PFSK-1 (cell line): ENCODE measurements around the gene SPTBN1.

Experiments used
- FOXP2 ChIP-seq: optimal IDR thresholded peaks from 2 replicates; pipeline ENCODE3; 2011; ENCODE audit warnings: borderline replicate concordance, control low read depth, inconsistent platforms; ENCODE audit not compliant: insufficient read depth; ENCODE audit errors: extremely low read length, extremely low read depth
- POLR2AphosphoS5 ChIP-seq: IDR thresholded peaks from 2 replicates; pipeline ENCODE4 v1.6.1; 2012; ENCODE audit warnings: low read depth, mild to moderate bottlenecking, control low read depth, low read length, moderate library complexity
- REST ChIP-seq, 2 experiments: IDR thresholded peaks; 2 replicates each; pipeline versions ENCODE4 v1.6.1 to v1.8.0; 2011 to 2012; ENCODE audit warnings: low read depth in 2 of 2, low read length in 2 of 2, control low read depth in 1 of 2, inconsistent platforms in 1 of 2, mild to moderate bottlenecking in 1 of 2, moderate library complexity in 1 of 2; ENCODE audit not compliant: insufficient read depth in 1 of 2
- SIN3A ChIP-seq: IDR thresholded peaks from 2 replicates; pipeline ENCODE4 v1.6.1; 2012; ENCODE audit warnings: mild to moderate bottlenecking, low read length, moderate library complexity, borderline replicate concordance; ENCODE audit not compliant: insufficient read depth
- TAF1 ChIP-seq: IDR thresholded peaks from 2 replicates; pipeline ENCODE4 v1.6.1; 2012; ENCODE audit warnings: low read length, control low read depth, borderline replicate concordance; ENCODE audit not compliant: insufficient read depth

Gene SPTBN1

DNA sequence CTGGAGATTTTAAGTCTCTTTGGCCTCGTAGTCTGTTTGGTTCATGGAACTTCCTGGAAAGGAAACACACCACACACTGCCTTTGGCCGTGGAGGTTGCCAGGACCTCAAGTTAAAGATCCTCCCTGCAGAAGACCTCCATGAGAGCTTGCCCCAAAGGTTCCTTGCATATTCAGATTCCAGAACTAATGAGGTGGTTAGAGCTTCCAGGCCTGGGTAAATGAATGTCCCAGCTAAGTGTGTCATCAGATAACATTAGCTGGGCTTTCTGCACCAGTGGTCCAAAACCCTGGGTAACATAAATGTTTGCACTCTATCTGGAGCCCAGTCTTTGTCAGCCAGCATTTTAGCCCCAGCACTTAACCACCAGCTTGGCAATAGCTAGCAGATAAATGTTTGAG lies 145.2 kb downstream of the SPTBN1 start:
- TF ChIP-seq SIN3A (no peak), REST (IDR thresholded peaks at IDR 0.05; ENCODE audit: insufficient read depth in 1 of 2, low read depth in 2 of 2, low read length in 2 of 2) (no peak), FOXP2 (no peak), POLR2AphosphoS5 (no peak)

DNA sequence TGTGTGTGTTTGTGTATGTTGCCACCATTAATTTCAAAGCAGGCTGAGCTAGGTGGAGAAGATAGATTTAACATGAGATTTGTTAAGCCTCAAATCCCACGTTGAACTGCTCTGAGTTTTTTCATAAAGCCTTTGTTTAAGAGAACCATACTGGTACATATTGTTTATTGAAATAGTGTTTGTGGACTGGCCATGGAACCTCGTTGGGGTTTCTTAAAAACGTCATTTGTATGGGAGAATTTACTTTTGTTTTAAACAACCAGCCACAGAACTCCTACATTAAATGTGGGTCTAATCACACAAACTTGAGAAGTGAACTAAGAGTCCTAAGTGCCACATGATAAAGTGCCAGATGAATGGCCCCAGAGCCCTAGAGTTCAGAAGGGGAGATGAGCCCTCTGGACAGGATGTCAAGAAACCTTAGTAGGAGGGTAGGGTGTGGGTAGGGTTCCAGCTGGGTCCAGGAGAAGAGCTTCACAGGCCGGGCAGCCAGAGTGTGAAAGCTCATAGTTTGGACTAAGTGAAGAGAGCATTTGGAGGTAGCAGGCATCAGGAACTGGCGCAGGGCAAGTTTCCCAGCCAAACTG lies 146.7 kb downstream of the SPTBN1 start:
- TF ChIP-seq TAF1 (no peak), POLR2AphosphoS5 (no peak), SIN3A (no peak), REST (IDR thresholded peaks at IDR 0.05; ENCODE audit: insufficient read depth in 1 of 2, low read depth in 2 of 2, low read length in 2 of 2) (no peak), FOXP2 (no peak)

DNA sequence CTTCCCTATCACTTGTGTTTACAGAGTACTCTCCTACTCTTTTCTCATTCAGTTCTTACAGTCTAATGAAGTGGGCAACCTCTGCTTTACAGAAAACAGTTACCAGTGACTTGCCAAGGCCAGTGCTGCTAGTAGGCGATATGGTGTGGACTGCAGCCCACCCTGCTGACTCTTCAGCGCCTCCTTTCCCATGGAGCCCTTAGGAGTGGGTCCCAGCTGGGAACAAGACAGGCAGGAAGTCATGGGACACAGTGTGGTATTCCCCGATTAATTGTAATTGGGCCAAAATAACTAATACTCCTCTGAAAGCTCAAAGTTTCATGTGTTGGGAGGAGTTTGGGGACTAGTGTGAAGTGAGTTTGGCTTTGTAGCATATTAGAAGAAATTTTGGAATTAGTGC lies 147.2 kb downstream of the SPTBN1 start:
- TF ChIP-seq FOXP2 (no peak), SIN3A (no peak), REST (IDR thresholded peaks at IDR 0.05; ENCODE audit: insufficient read depth in 1 of 2, low read depth in 2 of 2, low read length in 2 of 2) (no peak), TAF1 (no peak), POLR2AphosphoS5 (no peak)

- no peak for TF ChIP-seq POLR2AphosphoS5
- no peak for TF ChIP-seq TAF1
- TF ChIP-seq FOXP2: no peak
- TF ChIP-seq REST (IDR thresholded peaks at IDR 0.05; ENCODE audit: insufficient read depth in 1 of 2, low read depth in 2 of 2, low read length in 2 of 2): no peak
- no peak for TF ChIP-seq SIN3A
Measured at GRCh38 chr2:54603796-54604195, 147.7 kb downstream of the SPTBN1 start.

DNA sequence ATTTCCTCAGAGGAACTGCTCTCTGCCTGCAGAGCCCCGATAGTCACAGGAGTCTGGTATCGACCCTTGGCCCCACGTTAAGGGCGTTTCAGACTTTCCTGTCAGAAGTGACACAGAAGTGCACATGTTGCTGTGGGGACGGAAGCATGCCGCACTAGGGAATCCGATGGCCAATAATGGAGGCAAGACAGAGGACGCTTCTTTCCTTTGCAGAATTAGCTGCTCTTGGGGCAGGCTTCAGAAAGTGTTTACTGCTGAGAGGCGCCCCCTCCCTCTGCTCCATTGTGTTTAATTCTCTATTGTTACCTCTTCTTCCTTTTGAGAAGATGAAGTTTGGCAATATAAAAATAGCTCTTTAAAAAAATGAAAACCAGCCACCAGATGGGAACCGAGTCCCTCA lies 148.7 kb downstream of the SPTBN1 start:
- TF ChIP-seq TAF1 (no peak), POLR2AphosphoS5 (no peak), FOXP2 (no peak), REST (IDR thresholded peaks at IDR 0.05; ENCODE audit: insufficient read depth in 1 of 2, low read depth in 2 of 2, low read length in 2 of 2) (no peak), SIN3A (no peak)
